OCI-M1 (cell line): Measurements from ENCODE around the gene TM2D3.
A peak's percentile ranks its signal among the peaks of the same experiment; 100 is the strongest.

ENCODE experiments used
- DNase-seq: peaks from one replicate; lab custom pipeline; 2025; lab: John Stamatoyannopoulos, UW

Gene TM2D3

GRCh38 chr15:101652098-101652785, at the start of gene TM2D3:
Gene TM2D3, minus strand, starts transcription at chr15:101652381. Its CDS starts 20 bp downstream, at chr15:101652361.
- DNase-seq: peak; percentile 94

DNA sequence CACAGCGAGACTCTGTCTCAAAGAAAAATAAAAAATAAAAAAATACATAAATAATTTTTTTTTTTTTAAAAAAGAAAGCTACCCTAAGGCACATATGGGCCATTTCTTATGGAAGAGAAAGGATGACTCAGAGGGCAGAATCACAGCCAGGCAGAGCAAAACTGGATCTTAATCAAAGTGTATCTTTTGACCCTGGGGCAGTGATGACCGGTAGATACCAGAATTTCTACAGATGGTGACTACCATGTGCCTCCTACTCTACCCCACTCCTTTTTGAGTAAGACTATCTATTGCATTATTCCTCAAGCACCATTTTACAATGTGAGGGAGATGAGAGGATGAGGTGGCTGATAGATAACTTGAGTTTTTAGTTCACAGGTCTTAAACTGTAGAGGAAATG, 46.1 kb upstream of the TM2D3 start:
- DNase-seq: no peak

DNA sequence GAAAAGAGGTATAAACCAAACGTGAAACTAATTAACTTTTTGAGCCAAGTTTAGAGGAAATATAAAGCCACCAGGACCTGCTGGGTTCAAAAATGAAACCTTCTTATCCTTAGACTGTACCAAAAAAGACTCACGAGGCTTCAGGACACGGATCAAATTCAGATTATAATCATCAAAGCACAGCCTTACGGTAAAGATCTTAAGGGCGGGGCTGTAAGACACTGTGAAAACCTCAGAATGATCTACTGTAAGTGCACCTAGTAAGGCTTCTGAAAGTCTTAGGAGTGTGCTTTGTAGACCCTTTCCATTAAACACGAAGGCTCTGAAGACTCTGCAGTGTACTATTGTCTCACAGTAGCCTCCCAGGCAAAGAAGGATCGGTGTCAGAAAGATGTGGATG, 45.3 kb upstream of the TM2D3 start:
- DNase-seq: no peak

DNA sequence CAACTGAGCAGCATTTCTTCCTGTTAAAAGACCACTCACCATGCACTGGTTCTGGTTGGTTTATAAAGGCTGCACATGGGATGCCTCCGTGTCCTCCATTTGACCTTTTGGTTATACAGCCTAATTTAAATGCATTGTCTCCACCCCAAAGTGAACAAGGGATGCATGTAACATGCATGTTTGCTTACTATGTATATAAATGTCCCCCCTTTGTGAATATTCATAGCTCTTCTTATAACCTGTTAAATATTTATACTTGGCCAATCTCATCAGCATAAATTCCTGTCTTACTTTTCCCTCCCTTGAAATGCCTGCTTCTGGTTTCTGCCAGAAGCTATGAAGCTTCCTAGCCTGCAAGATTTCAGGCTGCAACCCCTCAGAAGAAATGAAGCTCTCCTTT, 44.6 kb upstream of the TM2D3 start:
- no peak for DNase-seq

GRCh38 chr15:101694261-101694660, 42.1 kb upstream of the TM2D3 start:
- DNase-seq: no peak

GRCh38 chr15:101692801-101693598, 40.8 kb upstream of the TM2D3 start:
- no peak for DNase-seq

DNA sequence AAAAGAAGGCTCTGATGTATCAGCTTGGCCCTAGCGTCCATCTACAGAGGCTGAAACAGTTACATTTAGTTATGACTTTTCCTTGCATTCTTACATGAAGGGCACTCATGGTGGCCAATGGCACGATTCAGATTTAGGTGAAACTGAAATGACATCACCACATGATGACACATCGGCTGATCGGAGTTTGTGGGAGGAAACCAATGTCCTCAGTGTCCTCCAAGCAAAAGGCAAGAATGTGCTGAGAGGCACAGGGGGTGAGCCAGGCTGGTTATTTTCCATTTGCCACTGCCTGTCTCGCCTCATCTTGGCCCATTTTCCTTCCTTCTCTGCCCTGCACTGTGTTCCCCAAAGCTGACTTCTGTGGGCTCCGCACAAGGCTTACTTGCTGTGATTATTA, 37.7 kb upstream of the TM2D3 start:
- no peak for DNase-seq

DNA sequence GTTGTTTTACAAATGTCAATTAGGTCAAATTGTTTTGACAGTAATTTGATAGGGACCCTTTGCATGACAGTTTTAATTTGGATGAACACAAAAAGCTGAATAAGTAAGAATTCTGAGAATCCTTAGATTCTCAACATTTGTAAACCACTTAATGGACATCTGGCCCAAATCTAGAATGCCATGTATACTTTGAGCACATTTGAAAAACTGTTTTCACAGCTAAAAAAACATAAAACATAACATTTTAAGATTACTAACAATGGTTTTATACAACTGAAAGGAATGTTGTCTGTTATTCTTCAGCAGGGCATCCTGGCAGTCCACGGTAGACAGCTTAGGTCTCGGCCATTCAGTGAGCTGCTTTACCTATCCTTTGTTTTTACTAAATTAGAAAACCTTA, 34.5 kb upstream of the TM2D3 start:
- no peak for DNase-seq

- no peak for DNase-seq
These were observed 32.7 kb upstream of the TM2D3 start for GRCh38 chr15:101684877-101685276.

GRCh38 chr15:101684384-101684783, 32.2 kb upstream of the TM2D3 start:
- no peak for DNase-seq

- DNase-seq: no peak
These were observed 27.6 kb upstream of the TM2D3 start for GRCh38 chr15:101679806-101680205.

DNA sequence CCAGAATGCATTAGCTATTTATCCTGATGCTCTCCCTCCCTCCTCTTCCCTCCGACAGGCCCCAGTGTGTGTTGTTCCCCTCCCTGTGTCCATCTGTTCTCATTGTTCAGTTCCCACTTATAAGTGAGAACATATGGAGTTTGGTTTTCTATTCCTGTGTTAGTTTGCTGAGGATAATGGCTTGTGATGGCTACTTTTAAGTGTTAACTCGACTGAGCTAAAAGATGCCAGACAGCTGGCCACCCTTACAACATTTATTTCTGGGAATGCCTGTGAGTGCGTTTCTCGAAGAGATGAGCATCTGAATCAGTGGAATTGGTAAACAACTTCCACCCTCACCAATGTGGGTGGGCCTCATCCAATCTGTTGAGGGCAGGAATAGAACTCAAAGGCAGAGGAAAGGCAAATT, 24.7 kb upstream of the TM2D3 start:
- no peak for DNase-seq

GRCh38 chr15:101675796-101676582, 23.8 kb upstream of the TM2D3 start:
- no peak for DNase-seq

DNA sequence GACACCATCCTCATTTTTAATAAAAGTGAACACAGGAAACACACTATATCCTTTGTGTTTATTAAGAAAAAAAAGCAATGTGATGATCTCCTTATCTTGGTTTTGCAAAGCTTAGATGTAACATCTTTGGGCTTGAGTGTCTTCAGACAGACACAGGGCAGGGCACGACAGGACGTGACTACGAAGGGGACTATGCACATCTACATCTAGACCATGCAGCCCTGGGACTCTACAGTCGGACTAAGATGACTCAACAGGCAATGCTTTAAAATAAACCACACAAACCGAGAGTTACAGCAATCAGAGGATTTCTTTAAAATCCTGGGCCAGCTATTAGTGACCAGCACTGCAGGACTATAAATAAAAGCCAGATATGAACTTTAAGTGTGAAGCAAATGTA, 22.8 kb upstream of the TM2D3 start:
- no peak for DNase-seq

DNA sequence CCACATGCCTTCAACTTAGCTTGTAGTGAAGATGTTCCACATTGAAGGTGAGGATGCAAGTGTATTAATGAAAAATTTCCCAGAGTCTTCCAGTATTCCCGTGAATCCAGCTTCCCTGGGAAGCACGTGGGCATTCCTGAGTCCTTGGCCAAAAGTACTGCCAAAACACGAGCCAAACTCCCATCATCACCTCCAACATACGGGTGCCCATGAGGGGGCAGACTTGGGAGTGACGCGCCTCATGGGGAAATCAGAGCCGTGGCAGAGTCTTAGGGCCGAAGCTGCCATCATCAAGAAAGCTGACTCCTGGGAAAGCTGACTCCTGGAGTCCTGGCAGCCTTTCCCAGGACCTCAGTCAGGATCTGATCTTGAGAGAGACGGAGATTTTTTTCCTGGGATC, 20.1 kb upstream of the TM2D3 start:
- no peak for DNase-seq

GRCh38 chr15:101669744-101670143, 17.6 kb upstream of the TM2D3 start:
- DNase-seq: peak; percentile 26

DNA sequence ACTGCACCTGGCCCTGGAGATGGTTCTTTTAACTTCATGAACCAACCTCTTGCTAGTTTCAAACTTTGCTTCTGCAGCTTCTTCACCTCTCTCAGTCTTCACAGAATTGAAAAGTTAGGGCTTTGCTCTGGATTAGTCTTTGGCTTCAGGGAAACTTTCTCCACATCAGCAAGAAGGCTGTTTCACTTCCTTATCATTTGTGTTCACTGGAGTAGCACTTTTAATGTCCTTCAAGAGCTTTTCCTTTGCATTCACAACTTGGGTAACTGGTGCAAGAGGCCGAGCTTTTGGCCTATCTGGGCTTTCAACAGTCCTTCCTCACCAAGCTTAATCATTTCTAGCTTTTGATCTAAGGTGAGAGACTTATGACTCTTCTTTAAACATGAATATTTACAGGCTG, 15.7 kb upstream of the TM2D3 start:
- no peak for DNase-seq

GRCh38 chr15:101664303-101664913, 12.2 kb upstream of the TM2D3 start:
- no peak for DNase-seq

DNA sequence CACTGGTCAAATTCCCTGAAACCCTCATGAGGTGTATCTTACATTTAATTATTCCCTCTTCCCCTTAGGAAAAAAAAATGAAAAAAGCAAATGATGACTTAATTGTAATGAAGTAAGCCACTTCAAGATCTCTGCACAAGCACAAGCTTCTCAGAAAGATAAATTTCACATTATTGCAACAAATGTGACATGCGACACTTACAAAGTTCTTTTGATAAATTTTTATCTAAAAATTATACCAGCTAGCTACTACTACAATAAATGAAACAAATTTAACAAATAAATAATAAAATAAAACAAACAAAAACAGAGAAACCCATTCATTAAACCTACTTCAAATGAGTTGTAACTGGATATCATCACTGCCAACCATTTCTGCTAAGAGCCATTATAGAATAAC, 10.0 kb upstream of the TM2D3 start:
- no peak for DNase-seq

- DNase-seq: no peak
These were observed 7.8 kb upstream of the TM2D3 start for GRCh38 chr15:101660005-101660404.

- DNase-seq: peak; percentile 21
These were observed 6.0 kb upstream of the TM2D3 start for GRCh38 chr15:101657968-101658784.
